Measurements from ENCODE around the gene TMEM156.

The TMEM156 gene

DNA sequence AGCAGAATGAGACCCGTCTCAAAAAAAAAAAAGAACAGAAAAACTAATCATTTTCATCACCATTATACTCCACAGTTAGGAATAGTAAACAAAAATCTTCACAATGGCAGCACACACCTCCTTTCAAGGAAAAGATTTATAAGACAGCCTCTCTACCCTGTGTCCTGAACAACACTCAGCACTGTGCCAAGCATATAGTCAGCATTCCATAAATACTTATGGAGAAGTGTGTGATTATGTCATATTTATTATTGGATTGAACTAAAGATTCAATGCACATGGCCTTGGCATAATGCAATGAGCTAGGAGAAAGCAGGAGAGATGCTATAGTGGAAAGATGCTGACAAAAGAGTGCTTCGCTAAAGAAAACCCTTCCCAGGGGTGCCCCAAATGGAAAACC lies 112.0 kb downstream of the TMEM156 start:
- no peak for DNase-seq

DNA sequence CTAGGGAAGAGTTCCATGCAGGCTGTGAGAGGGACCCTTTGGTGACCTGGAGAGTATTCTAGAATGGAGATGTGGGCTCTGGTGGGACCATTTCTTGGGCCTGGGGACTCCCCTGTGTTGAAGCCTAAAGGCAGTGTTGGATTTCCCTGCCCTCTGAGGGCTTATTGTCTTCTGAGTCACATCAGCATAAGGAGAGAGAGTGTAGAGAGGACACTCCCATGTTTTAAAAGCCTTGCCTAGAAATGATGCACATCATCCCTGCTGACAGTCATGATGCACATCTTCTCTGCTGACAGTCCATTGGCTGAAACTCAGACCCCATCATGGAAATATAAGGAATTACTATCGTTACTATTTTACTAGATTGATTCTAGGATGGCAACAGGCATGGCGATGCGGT lies 112.7 kb downstream of the TMEM156 start:
- no peak for DNase-seq

DNA sequence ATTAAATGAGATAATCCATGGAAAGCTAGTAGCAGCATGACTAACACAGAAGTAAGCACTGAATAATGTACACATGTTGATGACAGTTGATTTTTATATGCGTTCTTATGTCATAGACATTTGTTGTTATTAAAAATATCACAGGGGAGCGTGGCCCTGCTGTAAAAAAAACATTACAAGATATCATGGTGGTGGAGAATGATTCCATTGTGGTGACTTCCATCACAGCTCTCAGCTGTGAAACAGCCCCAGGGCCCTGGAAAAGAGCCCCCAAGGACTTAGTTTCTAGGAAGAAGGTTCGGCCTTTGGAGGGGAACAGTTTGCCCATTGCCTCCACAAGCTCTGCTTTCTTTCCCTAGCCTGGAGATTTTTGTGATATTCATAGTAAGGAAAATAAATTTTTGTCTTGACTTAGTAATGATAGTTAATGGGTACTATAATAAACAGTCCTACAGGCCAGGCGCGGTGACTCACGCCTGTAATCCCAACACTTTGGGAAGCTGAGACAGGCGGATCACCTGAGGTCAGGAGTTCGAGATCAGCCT lies 114.7 kb downstream of the TMEM156 start:
- no peak for DNase-seq

Measured in 8988T (cell line).